ENCODE results near the gene NPNT. TPM values are rescaled to one million over a fixed set of nuclear protein-coding genes. Genes with fewer than 3 reads are reported as not detected.

NPNT gene
- total and polyA plus RNA-seq, 12 donors, result 1.7 to 32.6 (median 4.3) TPM

DNA sequence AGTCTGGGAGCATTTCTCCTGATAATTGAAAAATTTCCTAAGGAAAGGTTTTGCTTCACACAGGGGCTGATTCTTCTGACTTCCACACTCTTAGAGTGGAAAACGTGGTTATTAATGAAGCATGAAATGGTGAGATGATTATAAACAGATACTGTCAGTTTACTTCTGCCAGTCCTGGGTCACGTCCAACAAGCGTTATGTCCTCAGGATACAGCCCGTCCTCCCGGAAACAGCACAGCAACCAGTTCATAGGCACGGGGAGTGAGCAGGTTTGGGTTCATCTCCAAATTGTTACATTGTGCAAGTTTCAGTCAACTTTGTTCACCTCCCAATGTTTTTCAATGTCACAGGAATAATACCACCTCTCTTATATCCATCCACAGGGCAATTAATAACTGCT lies 98.8 kb downstream of the NPNT start:
- intact Hi-C loops (cut with DNase I), result no loop called here
- 40 to 42% methylated on average over 6 of the region's 6 CpGs for WGBS, 2 donors
- H3K4me3 ChIP-seq, result no peak overlapping the region
- no peaks in the 10 kb centered on the region for H3K9me3 ChIP-seq
- no peaks in the 10 kb centered on the region for H3K27me3 ChIP-seq
- no peaks in the 10 kb centered on the region for H3K36me3 ChIP-seq
- peaks cover 0 to 30% (median 17%) of the 10 kb centered on the region in 9 donors for H3K4me1 ChIP-seq
- no peak overlapping the region for H3K27ac ChIP-seq
- ATAC-seq (no peak), DNase-seq (no peak)
- TF ChIP-seq, protein P1, sequence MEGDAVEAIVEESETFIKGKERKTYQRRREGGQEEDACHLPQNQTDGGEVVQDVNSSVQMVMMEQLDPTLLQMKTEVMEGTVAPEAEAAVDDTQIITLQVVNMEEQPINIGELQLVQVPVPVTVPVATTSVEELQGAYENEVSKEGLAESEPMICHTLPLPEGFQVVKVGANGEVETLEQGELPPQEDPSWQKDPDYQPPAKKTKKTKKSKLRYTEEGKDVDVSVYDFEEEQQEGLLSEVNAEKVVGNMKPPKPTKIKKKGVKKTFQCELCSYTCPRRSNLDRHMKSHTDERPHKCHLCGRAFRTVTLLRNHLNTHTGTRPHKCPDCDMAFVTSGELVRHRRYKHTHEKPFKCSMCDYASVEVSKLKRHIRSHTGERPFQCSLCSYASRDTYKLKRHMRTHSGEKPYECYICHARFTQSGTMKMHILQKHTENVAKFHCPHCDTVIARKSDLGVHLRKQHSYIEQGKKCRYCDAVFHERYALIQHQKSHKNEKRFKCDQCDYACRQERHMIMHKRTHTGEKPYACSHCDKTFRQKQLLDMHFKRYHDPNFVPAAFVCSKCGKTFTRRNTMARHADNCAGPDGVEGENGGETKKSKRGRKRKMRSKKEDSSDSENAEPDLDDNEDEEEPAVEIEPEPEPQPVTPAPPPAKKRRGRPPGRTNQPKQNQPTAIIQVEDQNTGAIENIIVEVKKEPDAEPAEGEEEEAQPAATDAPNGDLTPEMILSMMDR (IDR thresholded peaks at IDR 0.05), result no peak

- Histone ChIP-seq H3K27me3 (no peaks in the 10 kb centered on the region), H3K9me3 (no peaks in the 10 kb centered on the region), H3K4me1 (peaks cover 0 to 23% (median 14%) of the 10 kb centered on the region in 9 donors), H3K36me3 (no peaks in the 10 kb centered on the region), H3K27ac (no peak overlapping the region), H3K4me3 (no peak overlapping the region)
- intact Hi-C loops (cut with DNase I), result no loop called here
- ATAC-seq (no peak), DNase-seq (no peak)
- TF ChIP-seq, protein P1 (IDR thresholded peaks at IDR 0.05), result no peak
- 89 to 97% methylated on average over 5 of the region's 5 CpGs for WGBS, 2 donors
These were observed 99.7 kb downstream of the NPNT start for GRCh38 chr4:105994841-105995501.

- ATAC-seq, result peak in 2 of 8 donors; percentile 68 to 80
- 47 to 52% methylated on average over 7 of the region's 7 CpGs for WGBS, 2 donors
- Histone ChIP-seq H3K4me1 (peaks cover 0 to 6% (median 0%) of the 10 kb centered on the region in 9 donors), H3K4me3 (no peak overlapping the region), H3K27ac (no peak overlapping the region), H3K27me3 (no peaks in the 10 kb centered on the region), H3K9me3 (no peaks in the 10 kb centered on the region), H3K36me3 (no peaks in the 10 kb centered on the region)
- intact Hi-C loops (cut with DNase I), result no loop called here
- no peak for DNase-seq
- TF ChIP-seq, protein P1 (IDR thresholded peaks at IDR 0.05), result no peak
These were observed 101.6 kb downstream of the NPNT start for GRCh38 chr4:105996845-105997244.

DNA sequence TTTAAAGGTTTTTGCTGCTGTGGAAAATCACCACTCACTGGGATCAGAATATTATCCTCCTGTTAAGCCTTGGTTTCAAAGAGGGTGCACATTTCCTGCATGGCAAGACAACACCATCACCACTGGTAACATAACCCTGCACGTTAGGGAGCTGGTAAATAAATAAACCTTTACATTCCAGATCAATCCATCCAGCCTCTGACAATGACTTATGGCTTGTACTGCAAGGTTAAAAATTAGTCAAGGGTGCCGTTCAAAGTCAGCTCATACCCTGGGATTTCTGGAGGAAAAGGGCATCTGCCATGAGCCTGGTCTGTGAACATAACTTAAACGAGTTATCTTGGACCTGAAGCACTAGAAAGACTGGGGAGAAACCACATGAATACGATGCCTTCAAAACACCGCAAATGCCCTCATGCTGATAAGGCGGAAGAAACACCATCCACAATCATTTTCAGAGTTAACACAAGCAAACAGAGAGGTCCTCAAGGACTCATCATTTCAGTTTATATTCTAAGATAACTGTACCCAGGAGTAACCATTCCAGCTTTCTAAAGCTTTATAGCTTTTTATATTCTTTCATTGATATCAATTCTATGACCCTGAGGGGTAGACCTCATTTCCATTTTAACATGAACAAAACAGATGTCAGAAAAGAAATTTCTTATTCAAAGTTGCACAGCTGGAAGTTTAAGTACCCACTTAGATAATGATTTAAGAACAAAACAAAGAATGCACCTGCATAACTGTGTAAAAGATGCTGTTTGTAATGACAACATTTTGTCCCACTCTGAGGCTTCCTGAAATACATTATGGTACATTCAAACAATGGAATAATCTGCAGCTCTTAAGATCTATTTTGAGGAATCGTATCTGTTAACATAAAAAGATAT lies 103.1 kb downstream of the NPNT start:
- Histone ChIP-seq H3K36me3 (no peaks in the 10 kb centered on the region), H3K27me3 (no peaks in the 10 kb centered on the region), H3K27ac (no peak overlapping the region), H3K4me1 (peaks cover 0 to 5% (median 0%) of the 10 kb centered on the region in 9 donors), H3K9me3 (no peaks in the 10 kb centered on the region), H3K4me3 (no peak overlapping the region)
- intact Hi-C loops (cut with DNase I), result no loop called here
- ATAC-seq, result no peak
- WGBS, 2 donors, result 69 to 71% methylated on average over 7 of the region's 7 CpGs
- DNase-seq, result no peak
- TF ChIP-seq, protein P1 (IDR thresholded peaks at IDR 0.05), result no peak
